Testis (tissue), 5 donors: ENCODE measurements around the gene ATP4A. TPM values are rescaled to one million over a fixed set of nuclear protein-coding genes. Genes with fewer than 3 reads are reported as not detected.

Experiments
- DNase-seq: peaks from one replicate; pipeline ENCODE4 v3.0.0-alpha.2; 2019
- H3K27ac ChIP-seq, 2 donors: fragments of 200-600 bp; sonication (generic); one replicate each; pipeline ENCODE4 v1.5.1; 2019
- H3K27me3 ChIP-seq: fragments of 200-600 bp; sonication (generic); one replicate; pipeline ENCODE4 v1.5.1; 2019
- H3K36me3 ChIP-seq: fragments of 200-600 bp; sonication (generic); one replicate; pipeline ENCODE4 v1.5.1; 2017; ENCODE audit warnings: low read depth; ENCODE audit errors: missing control alignments
- H3K4me1 ChIP-seq: fragments of 200-600 bp; sonication (generic); one replicate; pipeline ENCODE4 v1.5.1; 2019
- H3K4me3 ChIP-seq, 2 donors: fragments of 200-600 bp; sonication (generic); one replicate each; pipeline ENCODE4 v1.5.1; 2017 to 2019
- H3K9me3 ChIP-seq: fragments of 200-600 bp; sonication (generic); one replicate; pipeline ENCODE4 v1.5.1; 2017
- CTCF ChIP-seq, 3 experiments: fragments of 450-650 bp in 2 of 3; fragments of 200-600 bp in 1 of 3; sonication (generic) in 1 of 3; IDR thresholded peaks; one replicate each; pipeline ENCODE4 v1.5.1; 2016 to 2019; ENCODE audit warnings: antibody characterized with exemption in 3 of 3, mild to moderate bottlenecking in 2 of 3, moderate library complexity in 1 of 3
- POLR2A ChIP-seq: fragments of 450-650 bp; IDR thresholded peaks from one replicate; pipeline ENCODE4 v1.6.1; 2017; ENCODE audit warnings: antibody characterized with exemption, mild to moderate bottlenecking, moderate library complexity
- WGBS, 2 donors: methylation state at CpG; one replicate each; pipeline ENCODE4 v1.1.5; 2018; 5-methylcytosine and 5-hydroxymethylcytosine counted together
- intact Hi-C: fragments of 100-400 bp; cut with DNase I; formaldehyde crosslinking; loops from one replicate; pipeline ENCODE4 v1.15.1; 2023; ENCODE audit warnings: low total_unique reads
- long read RNA-seq, 2 donors: transcript quantifications; one replicate each; lab custom pipeline, GENCODE V29; 2026
- polyA plus RNA-seq: library from polyadenylated mRNA; stranded (reverse); fragments of 350-450 nt; fragmentation: Illumina TruSeq; extraction: RNeasy Lipid Tissue Mini Kit (QIAGEN cat#74804); gene quantifications from one replicate; pipeline ENCODE4 v1.2.3, GENCODE V29; 2014; ENCODE audit warnings: low read depth, low replicate concordance; ENCODE audit not compliant: insufficient read depth
- total RNA-seq, 2 donors: library from RNA; depleted of rRNA; stranded (reverse); fragments of >200 nt; gene quantifications; one replicate each; pipeline ENCODE4 v1.2.3, GENCODE V29; 2016

The ATP4A gene
- 1 to 10 TPM in 1 of 2 donors, under 1 TPM in 1; 0.87 to 1.1 TPM for total RNA-seq
- polyA plus RNA-seq: 1.1 TPM
- long read RNA-seq, donor 1: 0 reads
- long read RNA-seq, donor 2: 0 reads

GRCh38 chr19:35563207-35563829 is at the start of gene ATP4A:
Gene ATP4A (minus strand): TSS chr19:35563658. CDS start chr19:35563629, 29 bp downstream.
- Histone ChIP-seq H3K27me3 (no peaks in the 10 kb centered on the region), H3K9me3 (no peaks in the 10 kb centered on the region), H3K4me1 (no peaks in the 10 kb centered on the region), H3K27ac (no peak within 1 kb of the TSS), H3K4me3 (no peak within 1 kb of the TSS), H3K36me3 (no peaks in the 10 kb centered on the region)
- TF ChIP-seq CTCF (IDR thresholded peaks at IDR 0.05): no peak
- no peak for TF ChIP-seq POLR2A
- no peak for DNase-seq
- WGBS, 2 donors: 75 to 83% methylated on average over 12 to 15 of the region's 15 CpGs
- intact Hi-C loops: no loop called here

- Histone ChIP-seq H3K27me3 (no peaks in the 10 kb centered on the region), H3K9me3 (no peaks in the 10 kb centered on the region), H3K4me1 (peaks cover 6% of the 10 kb centered on the region), H3K36me3 (no peaks in the 10 kb centered on the region), H3K4me3 (peak within 1 kb of the TSS; percentile 59 to 90), H3K27ac (peak within 1 kb of the TSS in 1 of 2 donors; percentile 9)
- intact Hi-C loops: no loop called here
- DNase-seq: peak; percentile 97
- TF ChIP-seq POLR2A (no peak), CTCF (IDR thresholded peaks at IDR 0.05) (peak in 1 of 3 experiments; percentile 46)
- WGBS, 2 donors: 0% methylated on average over 12 to 46 of the region's 47 CpGs
Observed at GRCh38 chr19:35612559-35613321, 49.3 kb upstream of the ATP4A start, which contains the start of gene HAUS5. Gene HAUS5 (plus strand): TSS chr19:35612735. CDS start chr19:35612795, 60 bp downstream.

- 18 to 30% methylated on average over 9 of the region's 9 CpGs for WGBS, 2 donors
- TF ChIP-seq CTCF (IDR thresholded peaks at IDR 0.05): no peak
- no peak for TF ChIP-seq POLR2A
- Histone ChIP-seq H3K27ac (peak overlapping the region in 1 of 2 donors; percentile 9), H3K9me3 (no peaks in the 10 kb centered on the region), H3K27me3 (no peaks in the 10 kb centered on the region), H3K4me1 (peaks cover 6% of the 10 kb centered on the region), H3K36me3 (no peaks in the 10 kb centered on the region), H3K4me3 (peak overlapping the region; percentile 59 to 90)
- DNase-seq: no peak
- intact Hi-C loops: no loop called here
Observed at GRCh38 chr19:35612224-35612558, 48.7 kb upstream of the ATP4A start.

- no peaks in the 10 kb centered on the region for H3K27me3 ChIP-seq
- peaks cover 6% of the 10 kb centered on the region for H3K4me1 ChIP-seq
- intact Hi-C loops: no loop called here
- WGBS, 2 donors: 76 to 78% methylated on average over 4 to 6 of the region's 6 CpGs
- no peak overlapping the region for H3K27ac ChIP-seq
- no peaks in the 10 kb centered on the region for H3K36me3 ChIP-seq
- no peak overlapping the region for H3K4me3 ChIP-seq
- no peaks in the 10 kb centered on the region for H3K9me3 ChIP-seq
- DNase-seq: no peak
- no peak for TF ChIP-seq CTCF (IDR thresholded peaks at IDR 0.05)
- TF ChIP-seq POLR2A: no peak
Observed at GRCh38 chr19:35609851-35610353, 46.4 kb upstream of the ATP4A start.
